Measurements from ENCODE around the gene HMMR. TPM values are rescaled to one million over a fixed set of nuclear protein-coding genes. Genes with fewer than 3 reads are reported as not detected.
A peak's percentile ranks its signal among the peaks of the same experiment; 100 is the strongest.

The HMMR gene
- total RNA-seq, 1 experiment from 2014 or later: 54.9 TPM

DNA sequence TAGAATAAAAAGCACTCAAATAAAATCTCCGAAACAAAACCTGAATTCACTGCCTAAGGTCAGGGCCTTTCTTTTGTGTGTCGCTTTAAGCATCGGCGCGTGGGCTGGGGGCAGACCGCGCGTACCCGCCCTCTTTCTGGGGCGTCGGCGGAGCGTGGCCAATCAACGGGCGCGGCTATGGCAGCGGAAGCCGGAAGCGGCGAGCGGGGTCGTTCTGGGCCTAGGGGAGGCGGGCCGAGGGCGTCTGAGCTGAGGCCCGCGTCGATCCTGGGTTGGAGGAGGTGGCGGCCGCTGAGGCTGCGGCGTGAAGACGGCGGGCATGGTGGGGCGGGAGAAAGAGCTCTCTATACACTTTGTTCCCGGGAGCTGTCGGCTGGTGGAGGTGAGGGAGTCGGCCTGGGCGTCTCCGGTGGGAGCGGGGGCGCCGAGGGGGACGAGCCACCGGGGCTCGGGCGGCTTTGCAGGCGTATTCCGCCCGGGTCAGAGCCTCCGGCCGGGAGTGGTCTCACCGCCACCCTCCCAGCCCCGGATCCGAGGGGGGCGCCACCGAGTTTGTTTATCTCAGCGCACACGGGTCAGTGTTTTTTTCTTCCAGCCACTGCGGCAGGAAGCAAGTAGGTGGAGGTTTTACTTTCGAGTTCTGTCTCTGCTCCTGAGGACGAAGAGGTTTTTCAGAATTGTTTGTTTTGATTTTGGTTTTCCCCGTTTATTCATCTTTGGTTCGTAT lies 45.1 kb downstream of the HMMR start, which contains the start of gene MAT2B:
Gene MAT2B, plus strand, starts transcription at position 252 of the 727 bp plus-strand sequence. Its CDS starts 68 bp downstream, at position 320.
- peak; percentile 94 for ATAC-seq
- Histone ChIP-seq H3K9me3 (ENCODE audit: control insufficient read depth in 1 of 2, insufficient read depth in 1 of 2, low read depth in 1 of 2, low read length in 2 of 2) (no peaks in the 10 kb centered on the region), H3K4me3 (replicated peaks in 1 of 2; ENCODE audit: low read depth in 1 of 2, low read length in 2 of 2) (peak within 1 kb of the TSS; percentile 61 to 76), H3K27me3 (ENCODE audit: insufficient read depth, low read length) (no peaks in the 10 kb centered on the region), H2AFZ (ENCODE audit: low read depth, low read length, poor library complexity, severe bottlenecking) (peak within 1 kb of the TSS; percentile 87), H3K4me1 (ENCODE audit: control insufficient read depth in 1 of 2, insufficient read depth in 2 of 2, low read length in 2 of 2) (peaks cover 6 to 27% of the 10 kb centered on the region in 2 experiments; a peak in 3 of 4 replicates), H3K9me2 (ENCODE audit: insufficient read depth) (no peaks in the 10 kb centered on the region), H3K79me2 (ENCODE audit: insufficient read depth, low read length) (peaks cover 49% of the 10 kb centered on the region), H3K9ac (ENCODE audit: low read length) (peak within 1 kb of the TSS; percentile 65), H3K4me2 (ENCODE audit: low read length) (peak within 1 kb of the TSS; percentile 75), H3K27ac (ENCODE audit: low read depth, low read length) (peak within 1 kb of the TSS; percentile 71), H4K20me1 (ENCODE audit: insufficient read depth) (no peaks in the 10 kb centered on the region), H3K36me3 (ENCODE audit: control insufficient read depth in 1 of 2, insufficient read depth in 2 of 2, low read length in 2 of 2) (0 out of 4 replicates have a peak, but pooled peaks cover 0 to 2% of the 10 kb centered on the region in 2 experiments)
- BruUV-seq (replicated peaks): no TSS peak
- CTCF ChIA-PET: interaction anchor here (1.2 kb wide), 1 partner anchor 45 kb away, joined by 3 read pairs; the partner anchor contains the start of genes HMMR and NUDCD2
- intact Hi-C loops (cut with micrococcal nuclease): loop anchor here (2.0 kb wide), 1 partner anchor 45 kb away; the partner anchor contains the start of genes HMMR and NUDCD2
- POLR2A ChIA-PET: interaction anchor here (1.0 to 1.8 kb wide), 2 partner anchors 45 to 51 kb away, joined by 4 to 5 read pairs; partner anchors contain the start of gene HMMR
- DNase-seq (ENCODE audit: low read depth, low spot score): peak; percentile 86
- RAD21 ChIA-PET (ENCODE audit: low non-redundant PET in 1 of 2, low total read pairs in 2 of 2, uncharacterized antibody in 2 of 2, unreplicated experiment in 2 of 2): no interaction called here
- TF ChIP-seq ZFX (IDR thresholded peaks at IDR 0.05) (peak; percentile 73), ZBTB33 (IDR thresholded peaks at IDR 0.05; ENCODE audit: extremely low read depth, insufficient replicate concordance, low read length) (no peak), ATF3 (IDR thresholded peaks at IDR 0.05) (no peak), RAD21 (IDR thresholded peaks at IDR 0.05; ENCODE audit: low read depth) (no peak), EZH2 (IDR thresholded peaks at IDR 0.05) (no peak), SIN3A (IDR thresholded peaks at IDR 0.05; ENCODE audit: low read depth) (peak; percentile 90), EGR1 (IDR thresholded peaks at IDR 0.05; ENCODE audit: low read depth) (peak; percentile 93), JUND (IDR thresholded peaks at IDR 0.05) (no peak), POLR2A (IDR thresholded peaks at IDR 0.05; ENCODE audit: borderline replicate concordance, extremely low read depth, insufficient read depth, insufficient read length) (peak; percentile 59), POLR2AphosphoS5 (IDR thresholded peaks at IDR 0.05; ENCODE audit: low read depth, low read length) (peak; percentile 89), ELF1 (IDR thresholded peaks at IDR 0.05; ENCODE audit: borderline replicate concordance, low read depth) (peak; percentile 91), CEBPB (IDR thresholded peaks at IDR 0.05; ENCODE audit: low read depth) (no peak), SP1 (IDR thresholded peaks at IDR 0.05; ENCODE audit: low read depth) (peak; percentile 97), EZH2phosphoT487 (IDR thresholded peaks at IDR 0.05; ENCODE audit: borderline replicate concordance) (no peak), CBX3 (IDR thresholded peaks at IDR 0.05; ENCODE audit: low read depth) (no peak), SRF (IDR thresholded peaks at IDR 0.05; ENCODE audit: low read depth) (no peak), ZNF274 (IDR thresholded peaks at IDR 0.05; ENCODE audit: low read depth, low read length) (no peak)
- TF ChIP-seq, protein P1, sequence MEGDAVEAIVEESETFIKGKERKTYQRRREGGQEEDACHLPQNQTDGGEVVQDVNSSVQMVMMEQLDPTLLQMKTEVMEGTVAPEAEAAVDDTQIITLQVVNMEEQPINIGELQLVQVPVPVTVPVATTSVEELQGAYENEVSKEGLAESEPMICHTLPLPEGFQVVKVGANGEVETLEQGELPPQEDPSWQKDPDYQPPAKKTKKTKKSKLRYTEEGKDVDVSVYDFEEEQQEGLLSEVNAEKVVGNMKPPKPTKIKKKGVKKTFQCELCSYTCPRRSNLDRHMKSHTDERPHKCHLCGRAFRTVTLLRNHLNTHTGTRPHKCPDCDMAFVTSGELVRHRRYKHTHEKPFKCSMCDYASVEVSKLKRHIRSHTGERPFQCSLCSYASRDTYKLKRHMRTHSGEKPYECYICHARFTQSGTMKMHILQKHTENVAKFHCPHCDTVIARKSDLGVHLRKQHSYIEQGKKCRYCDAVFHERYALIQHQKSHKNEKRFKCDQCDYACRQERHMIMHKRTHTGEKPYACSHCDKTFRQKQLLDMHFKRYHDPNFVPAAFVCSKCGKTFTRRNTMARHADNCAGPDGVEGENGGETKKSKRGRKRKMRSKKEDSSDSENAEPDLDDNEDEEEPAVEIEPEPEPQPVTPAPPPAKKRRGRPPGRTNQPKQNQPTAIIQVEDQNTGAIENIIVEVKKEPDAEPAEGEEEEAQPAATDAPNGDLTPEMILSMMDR (IDR thresholded peaks at IDR 0.05 in 2 of 3, conservative IDR thresholded peaks at IDR 0.05 in 1 of 3; ENCODE audit: borderline replicate concordance in 1 of 3, insufficient read depth in 1 of 3, low read depth in 2 of 3, low read length in 2 of 3): peak in 2 of 3 experiments; percentile 40 to 53; a peak in 3 of 6 replicates
- TF ChIP-seq, protein P2, sequence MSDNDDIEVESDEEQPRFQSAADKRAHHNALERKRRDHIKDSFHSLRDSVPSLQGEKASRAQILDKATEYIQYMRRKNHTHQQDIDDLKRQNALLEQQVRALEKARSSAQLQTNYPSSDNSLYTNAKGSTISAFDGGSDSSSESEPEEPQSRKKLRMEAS (IDR thresholded peaks at IDR 0.05): peak; percentile 85
- TF ChIP-seq, protein P3, sequence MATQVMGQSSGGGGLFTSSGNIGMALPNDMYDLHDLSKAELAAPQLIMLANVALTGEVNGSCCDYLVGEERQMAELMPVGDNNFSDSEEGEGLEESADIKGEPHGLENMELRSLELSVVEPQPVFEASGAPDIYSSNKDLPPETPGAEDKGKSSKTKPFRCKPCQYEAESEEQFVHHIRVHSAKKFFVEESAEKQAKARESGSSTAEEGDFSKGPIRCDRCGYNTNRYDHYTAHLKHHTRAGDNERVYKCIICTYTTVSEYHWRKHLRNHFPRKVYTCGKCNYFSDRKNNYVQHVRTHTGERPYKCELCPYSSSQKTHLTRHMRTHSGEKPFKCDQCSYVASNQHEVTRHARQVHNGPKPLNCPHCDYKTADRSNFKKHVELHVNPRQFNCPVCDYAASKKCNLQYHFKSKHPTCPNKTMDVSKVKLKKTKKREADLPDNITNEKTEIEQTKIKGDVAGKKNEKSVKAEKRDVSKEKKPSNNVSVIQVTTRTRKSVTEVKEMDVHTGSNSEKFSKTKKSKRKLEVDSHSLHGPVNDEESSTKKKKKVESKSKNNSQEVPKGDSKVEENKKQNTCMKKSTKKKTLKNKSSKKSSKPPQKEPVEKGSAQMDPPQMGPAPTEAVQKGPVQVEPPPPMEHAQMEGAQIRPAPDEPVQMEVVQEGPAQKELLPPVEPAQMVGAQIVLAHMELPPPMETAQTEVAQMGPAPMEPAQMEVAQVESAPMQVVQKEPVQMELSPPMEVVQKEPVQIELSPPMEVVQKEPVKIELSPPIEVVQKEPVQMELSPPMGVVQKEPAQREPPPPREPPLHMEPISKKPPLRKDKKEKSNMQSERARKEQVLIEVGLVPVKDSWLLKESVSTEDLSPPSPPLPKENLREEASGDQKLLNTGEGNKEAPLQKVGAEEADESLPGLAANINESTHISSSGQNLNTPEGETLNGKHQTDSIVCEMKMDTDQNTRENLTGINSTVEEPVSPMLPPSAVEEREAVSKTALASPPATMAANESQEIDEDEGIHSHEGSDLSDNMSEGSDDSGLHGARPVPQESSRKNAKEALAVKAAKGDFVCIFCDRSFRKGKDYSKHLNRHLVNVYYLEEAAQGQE (IDR thresholded peaks at IDR 0.05; ENCODE audit: low read depth): no peak
